Skeletal muscle satellite cell (primary cell): ENCODE results near the gene THOC1.

Experiments
- H3K27me3 ChIP-seq: 2 replicates; pipeline ENCODE4 v1.7.0; 2013; ENCODE audit warnings: low read length; ENCODE audit not compliant: control insufficient read depth, insufficient read depth
- H3K36me3 ChIP-seq: 2 replicates; pipeline ENCODE4 v1.7.0; 2013; ENCODE audit warnings: mild to moderate bottlenecking, control low read depth, low read length; ENCODE audit not compliant: insufficient read depth
- H3K4me1 ChIP-seq: 2 replicates; pipeline ENCODE4 v1.7.0; 2013; ENCODE audit warnings: low read length; ENCODE audit not compliant: control insufficient read depth, insufficient read depth
- H3K4me2 ChIP-seq: 2 replicates; pipeline ENCODE4 v1.7.0; 2013; ENCODE audit warnings: mild to moderate bottlenecking, low read length
- H3K4me3 ChIP-seq: 2 replicates; pipeline ENCODE4 v1.7.0; 2013; ENCODE audit warnings: low read length
- H3K9ac ChIP-seq: 2 replicates; pipeline ENCODE4 v1.7.0; 2013; ENCODE audit warnings: mild to moderate bottlenecking, low read depth, low read length, moderate library complexity
- H3K9me3 ChIP-seq: replicated peaks from 2 replicates; pipeline ENCODE4 v1.7.0; 2013; ENCODE audit warnings: mild to moderate bottlenecking, control low read depth, low read length

THOC1 gene

DNA sequence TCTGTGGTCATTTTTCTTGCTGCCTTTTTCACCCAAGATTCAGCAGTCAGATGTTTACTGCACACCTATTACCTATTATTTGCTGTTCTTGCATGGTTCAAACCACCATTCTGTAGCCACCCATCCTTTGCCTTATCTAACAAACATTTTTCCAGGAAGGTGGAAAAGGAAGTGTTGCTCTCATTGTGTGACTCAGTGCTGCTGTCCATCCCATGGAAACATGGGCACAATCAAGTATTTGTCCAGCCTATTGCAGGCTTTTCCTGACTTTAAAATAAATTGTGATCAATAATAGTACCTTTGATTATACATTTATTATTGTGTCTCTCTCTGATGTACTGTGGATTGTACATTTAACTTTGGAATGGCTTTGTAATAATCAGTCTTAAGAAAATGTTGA lies 56.3 kb downstream of the THOC1 start:
- H3K4me1 ChIP-seq, result no peaks in the 10 kb centered on the region
- H3K27me3 ChIP-seq, result no peaks in the 10 kb centered on the region
- peaks cover 81% of the 10 kb centered on the region for H3K36me3 ChIP-seq
- no peak overlapping the region for H3K9ac ChIP-seq
- no peak overlapping the region for H3K4me2 ChIP-seq
- no peak overlapping the region for H3K4me3 ChIP-seq
- H3K9me3 ChIP-seq, result no peaks in the 10 kb centered on the region

DNA sequence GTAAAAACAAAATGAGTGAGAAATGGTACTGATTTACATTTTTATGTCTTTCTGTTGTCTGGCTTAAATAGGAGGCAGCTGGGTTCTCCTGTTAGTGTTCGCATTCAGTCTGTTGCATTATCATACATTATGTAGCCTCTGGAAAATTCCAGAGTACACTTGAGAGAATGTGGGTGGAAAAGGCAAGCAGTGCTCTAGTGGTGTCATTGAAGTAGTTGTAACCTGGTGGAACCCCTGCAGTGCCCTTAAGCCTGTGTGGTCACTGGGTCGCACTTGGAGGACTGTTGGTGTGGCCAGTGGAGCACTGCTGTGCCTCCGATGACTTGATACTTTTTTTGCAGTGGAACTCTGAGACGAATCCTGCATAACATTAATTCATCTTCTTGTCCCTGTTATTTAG lies 57.1 kb downstream of the THOC1 start:
- H3K9ac ChIP-seq, result no peak overlapping the region
- peaks cover 81% of the 10 kb centered on the region for H3K36me3 ChIP-seq
- H3K27me3 ChIP-seq, result no peaks in the 10 kb centered on the region
- no peak overlapping the region for H3K4me2 ChIP-seq
- no peak overlapping the region for H3K4me3 ChIP-seq
- no peaks in the 10 kb centered on the region for H3K4me1 ChIP-seq
- no peaks in the 10 kb centered on the region for H3K9me3 ChIP-seq

DNA sequence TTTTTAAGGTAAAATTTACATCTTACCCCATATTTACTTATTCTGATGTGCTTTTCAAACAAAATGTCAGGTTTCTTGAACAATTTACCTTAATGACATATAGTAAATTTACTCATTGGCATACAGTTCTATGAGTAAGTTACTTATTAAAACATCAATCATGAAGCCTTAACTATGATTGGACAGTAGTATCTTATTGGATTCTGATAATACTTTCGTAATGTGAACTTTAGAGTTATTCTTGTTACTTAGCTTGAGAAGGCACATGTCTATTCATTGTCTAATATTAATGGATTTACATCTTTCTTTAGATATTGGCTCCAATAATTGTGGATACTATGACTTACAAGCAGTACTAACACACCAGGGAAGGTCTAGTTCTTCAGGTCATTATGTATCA lies 57.8 kb downstream of the THOC1 start:
- peaks cover 81% of the 10 kb centered on the region for H3K36me3 ChIP-seq

DNA sequence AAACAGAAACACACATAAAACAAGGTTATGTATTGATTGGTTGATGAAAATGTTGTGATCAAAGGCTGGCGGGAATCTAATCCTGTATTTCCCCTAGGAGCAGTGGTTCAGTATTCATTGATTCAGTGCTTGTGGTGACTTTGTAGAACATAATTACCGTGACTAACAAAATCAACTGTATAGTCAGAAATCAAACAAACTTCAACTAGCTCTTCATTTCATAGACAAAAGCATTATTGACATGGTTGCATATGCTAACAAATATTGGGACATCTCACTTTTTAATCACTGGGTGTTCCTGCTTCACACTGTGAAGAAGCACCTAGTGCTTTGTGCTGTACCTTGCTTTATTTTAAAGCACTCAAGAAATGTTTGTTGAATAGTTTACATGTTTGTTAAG lies 68.1 kb downstream of the THOC1 start:
- H3K4me2 ChIP-seq, result no peak overlapping the region
- no peak overlapping the region for H3K9ac ChIP-seq
- H3K4me1 ChIP-seq, result no peaks in the 10 kb centered on the region
- peaks cover 66% of the 10 kb centered on the region for H3K36me3 ChIP-seq
- H3K4me3 ChIP-seq, result no peak overlapping the region
- no peaks in the 10 kb centered on the region for H3K27me3 ChIP-seq
- no peaks in the 10 kb centered on the region for H3K9me3 ChIP-seq

More for the DNA sequence above, 57.8 kb downstream of the THOC1 start:
- H3K9me3 ChIP-seq, result no peaks in the 10 kb centered on the region
- H3K4me1 ChIP-seq, result no peaks in the 10 kb centered on the region
- H3K4me3 ChIP-seq, result no peak overlapping the region
- H3K4me2 ChIP-seq, result no peak overlapping the region
- no peaks in the 10 kb centered on the region for H3K27me3 ChIP-seq
- H3K9ac ChIP-seq, result no peak overlapping the region

DNA sequence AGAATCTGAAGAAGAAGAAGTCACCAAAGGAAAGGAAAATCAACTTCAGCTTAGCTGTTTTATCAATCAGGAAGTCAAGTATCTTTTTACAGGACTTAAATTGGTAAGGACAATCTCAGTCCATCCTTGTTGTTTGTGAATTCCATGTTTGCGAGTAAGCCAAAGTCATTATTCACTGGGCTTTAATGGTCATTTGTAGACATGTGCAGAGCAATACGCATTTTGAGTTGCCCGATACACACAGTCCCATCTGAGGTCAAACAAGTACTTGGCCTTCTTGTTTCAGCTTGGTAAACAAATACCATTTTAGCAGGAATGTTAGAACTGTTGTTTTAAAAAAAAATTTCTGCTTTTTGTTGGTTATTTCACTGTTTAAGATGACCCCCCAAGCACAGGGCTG lies 68.6 kb downstream of the THOC1 start:
- H3K27me3 ChIP-seq, result no peaks in the 10 kb centered on the region
- no peaks in the 10 kb centered on the region for H3K9me3 ChIP-seq
- no peak overlapping the region for H3K4me2 ChIP-seq
- no peaks in the 10 kb centered on the region for H3K4me1 ChIP-seq
- no peak overlapping the region for H3K9ac ChIP-seq
- H3K36me3 ChIP-seq, result peaks cover 61% of the 10 kb centered on the region
- no peak overlapping the region for H3K4me3 ChIP-seq

DNA sequence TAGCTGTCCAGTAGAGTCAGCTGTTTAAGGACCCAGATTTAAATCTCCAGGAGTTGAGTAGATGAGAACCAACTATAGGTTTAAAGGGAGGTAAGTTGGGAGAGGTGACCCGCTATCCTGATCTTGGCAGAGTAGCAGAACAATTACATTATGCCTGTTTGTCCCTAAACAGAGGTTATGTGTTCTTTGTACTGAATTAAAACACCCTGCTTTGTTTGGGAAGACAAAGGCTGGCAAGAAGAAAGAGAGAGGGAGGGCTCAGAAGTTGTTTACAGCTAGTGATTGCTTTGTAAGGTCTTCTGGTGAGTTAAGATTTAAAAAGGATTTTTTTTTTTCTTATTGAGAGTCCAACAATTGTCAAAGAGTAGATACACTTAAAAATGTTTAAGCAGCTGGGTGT lies 72.2 kb downstream of the THOC1 start:
- Histone ChIP-seq H3K4me3 (no peak overlapping the region), H3K36me3 (peaks cover 34% of the 10 kb centered on the region), H3K9me3 (no peaks in the 10 kb centered on the region), H3K9ac (no peak overlapping the region), H3K4me2 (no peak overlapping the region), H3K4me1 (no peaks in the 10 kb centered on the region), H3K27me3 (no peaks in the 10 kb centered on the region)

DNA sequence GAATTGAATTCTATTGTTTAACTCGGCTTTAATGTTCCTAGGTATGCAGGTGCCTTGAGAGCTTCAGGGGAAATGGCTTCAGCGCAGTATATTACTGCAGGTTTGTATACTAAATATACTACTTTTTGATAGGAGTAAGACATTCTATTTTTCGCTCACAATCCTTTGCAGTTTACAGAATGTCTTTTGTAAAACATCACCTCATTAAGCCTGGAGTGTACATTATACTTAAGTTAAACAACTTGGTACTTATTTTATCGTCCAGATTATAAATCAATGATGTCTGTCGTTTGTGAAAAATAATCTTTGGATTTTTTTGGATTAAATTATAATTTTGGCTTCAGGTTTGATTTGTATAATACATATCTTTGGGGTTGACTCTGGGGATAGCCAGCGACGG lies 75.0 kb downstream of the THOC1 start:
- H3K9ac ChIP-seq, result no peak overlapping the region
- no peaks in the 10 kb centered on the region for H3K9me3 ChIP-seq
- H3K27me3 ChIP-seq, result no peaks in the 10 kb centered on the region
- no peaks in the 10 kb centered on the region for H3K4me1 ChIP-seq
- no peak overlapping the region for H3K4me2 ChIP-seq
- no peak overlapping the region for H3K4me3 ChIP-seq
- peaks cover 20% of the 10 kb centered on the region for H3K36me3 ChIP-seq

DNA sequence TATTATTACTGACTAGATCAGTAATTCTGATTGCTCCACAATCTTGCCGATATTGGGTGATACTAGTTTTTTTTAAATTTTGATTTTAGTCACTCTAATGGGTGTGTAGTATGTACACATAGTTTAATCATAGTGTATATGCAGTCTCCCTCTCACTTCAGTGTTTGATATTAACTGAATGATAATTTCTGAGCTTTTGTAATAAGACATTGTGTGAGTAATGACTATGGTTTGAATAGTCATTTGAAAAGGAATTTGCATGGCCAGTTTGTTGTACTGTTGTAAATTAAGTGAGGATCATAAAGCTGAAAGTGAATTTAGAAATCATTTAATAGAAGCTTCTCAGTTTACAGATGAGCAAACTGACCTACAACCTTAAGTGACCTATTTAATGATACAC lies 76.1 kb downstream of the THOC1 start:
- no peaks in the 10 kb centered on the region for H3K27me3 ChIP-seq
- no peak overlapping the region for H3K9ac ChIP-seq
- H3K4me3 ChIP-seq, result no peak overlapping the region
- peaks cover 13% of the 10 kb centered on the region for H3K36me3 ChIP-seq
- no peaks in the 10 kb centered on the region for H3K4me1 ChIP-seq
- H3K4me2 ChIP-seq, result no peak overlapping the region
- H3K9me3 ChIP-seq, result no peaks in the 10 kb centered on the region

DNA sequence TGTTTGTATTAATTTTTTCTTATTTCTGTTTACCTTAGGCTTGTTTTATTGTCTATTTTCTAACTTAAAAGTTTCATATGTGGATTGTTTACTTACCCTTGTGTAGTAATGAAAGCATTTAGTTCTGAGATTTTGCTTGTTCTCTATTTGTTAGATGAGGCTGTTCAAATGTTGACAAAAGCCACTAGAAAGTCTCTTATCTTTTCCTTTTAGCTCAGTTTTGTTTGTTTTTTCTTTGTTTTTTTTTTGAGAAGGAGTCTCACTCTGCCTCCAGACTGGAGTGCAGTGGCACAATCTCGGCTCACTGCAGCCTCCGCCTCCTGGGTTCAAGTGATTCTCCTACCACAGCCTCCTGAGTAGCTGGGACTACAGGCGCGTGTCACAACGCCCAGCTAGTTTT lies 78.6 kb downstream of the THOC1 start:
- no peak overlapping the region for H3K4me2 ChIP-seq
- H3K9me3 ChIP-seq, result no peaks in the 10 kb centered on the region
- H3K36me3 ChIP-seq, result peaks cover 14% of the 10 kb centered on the region
- no peak overlapping the region for H3K4me3 ChIP-seq
- H3K9ac ChIP-seq, result no peak overlapping the region
- H3K4me1 ChIP-seq, result no peaks in the 10 kb centered on the region
- no peaks in the 10 kb centered on the region for H3K27me3 ChIP-seq

DNA sequence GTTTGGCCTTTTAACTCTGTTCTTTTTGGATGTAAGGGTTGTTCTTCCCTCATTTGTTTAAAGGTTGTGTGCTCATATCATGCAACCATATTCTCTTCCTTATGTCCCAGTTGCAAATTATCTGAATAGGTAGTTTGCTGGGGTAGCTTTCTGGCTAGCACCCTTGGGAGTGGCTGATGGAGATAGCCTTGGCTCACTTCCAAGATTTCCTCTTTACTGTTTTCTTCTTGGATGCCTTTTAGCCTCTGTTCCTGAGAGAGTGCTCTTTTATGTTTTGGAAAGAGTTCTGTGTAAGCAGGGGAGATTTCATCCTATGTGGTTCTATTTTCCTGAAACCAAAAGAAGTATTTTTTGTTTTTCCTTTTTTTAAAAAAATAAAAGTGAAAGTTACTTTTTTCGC lies 84.1 kb downstream of the THOC1 start:
- no peak overlapping the region for H3K4me3 ChIP-seq
- H3K9ac ChIP-seq, result no peak overlapping the region
- H3K4me1 ChIP-seq, result peaks cover 6% of the 10 kb centered on the region
- no peaks in the 10 kb centered on the region for H3K27me3 ChIP-seq
- no peaks in the 10 kb centered on the region for H3K9me3 ChIP-seq
- H3K36me3 ChIP-seq, result peaks cover 20% of the 10 kb centered on the region
- no peak overlapping the region for H3K4me2 ChIP-seq

DNA sequence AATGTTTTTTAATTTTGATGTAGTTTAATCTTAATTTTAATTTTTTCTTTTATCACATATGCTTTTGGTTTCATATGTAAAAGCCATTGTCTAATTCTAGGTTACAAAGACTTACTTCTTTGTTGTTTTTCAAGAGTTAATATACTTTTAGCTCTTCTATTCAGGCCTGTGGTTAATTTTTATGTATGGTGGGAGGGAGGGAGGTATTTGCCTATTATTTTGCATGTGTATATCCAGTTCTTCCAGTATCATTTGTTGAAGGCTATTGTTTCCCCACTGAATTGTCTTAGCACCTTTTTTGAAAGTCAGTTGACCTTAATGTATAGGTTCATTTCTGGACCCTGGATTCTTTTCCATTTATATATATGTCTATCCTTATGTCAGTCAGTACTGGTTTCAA lies 86.1 kb downstream of the THOC1 start:
- no peak overlapping the region for H3K9ac ChIP-seq
- H3K36me3 ChIP-seq, result peaks cover 20% of the 10 kb centered on the region
- H3K9me3 ChIP-seq, result no peaks in the 10 kb centered on the region
- H3K4me2 ChIP-seq, result no peak overlapping the region
- no peak overlapping the region for H3K4me3 ChIP-seq
- peaks cover 6% of the 10 kb centered on the region for H3K4me1 ChIP-seq
- no peaks in the 10 kb centered on the region for H3K27me3 ChIP-seq

DNA sequence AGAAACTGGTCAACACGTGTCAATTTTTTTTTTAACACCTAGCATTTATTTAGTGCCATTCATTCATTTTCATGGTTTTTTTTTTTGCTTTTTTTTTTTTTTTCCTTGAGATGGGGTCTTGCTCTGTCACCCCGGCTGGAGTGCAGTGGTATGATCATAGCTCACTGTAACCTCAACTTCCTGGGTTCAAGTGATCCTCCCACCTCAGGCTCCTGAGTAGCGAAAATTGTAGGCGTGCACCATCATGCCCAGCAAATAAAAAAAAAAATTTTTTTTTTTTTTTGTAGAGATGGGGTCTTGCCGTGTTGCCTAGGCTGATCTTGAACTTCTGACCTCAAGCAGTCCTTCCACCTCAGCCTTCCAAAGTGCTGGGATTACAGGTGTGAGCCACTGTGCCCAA lies 88.3 kb downstream of the THOC1 start:
- Histone ChIP-seq H3K27me3 (no peaks in the 10 kb centered on the region), H3K9me3 (no peaks in the 10 kb centered on the region), H3K4me2 (no peak overlapping the region), H3K4me3 (no peak overlapping the region), H3K36me3 (peaks cover 9% of the 10 kb centered on the region), H3K9ac (no peak overlapping the region), H3K4me1 (peaks cover 6% of the 10 kb centered on the region)
